Activated naive CD4-positive, alpha-beta T cell treated with anti-CD3 and anti-CD28 coated beads, Interleukin-2, amount 50 U/mL, for 24 hours (primary cell): Measurements from ENCODE around the gene ADRM1.

Source experiments
- H3K27ac Mint-ChIP-seq: one replicate; pipeline ENCODE4 v1.8.0; 2021; ENCODE audit warnings: mild to moderate bottlenecking, mixed read lengths
- H3K27me3 Mint-ChIP-seq: one replicate; pipeline ENCODE4 v1.8.0; 2021; ENCODE audit warnings: mixed read lengths
- H3K36me3 Mint-ChIP-seq: one replicate; pipeline ENCODE4 v1.8.0; 2021; ENCODE audit warnings: mixed read lengths
- H3K4me1 Mint-ChIP-seq: one replicate; pipeline ENCODE4 v1.8.0; 2021; ENCODE audit warnings: mixed read lengths
- H3K4me3 Mint-ChIP-seq: one replicate; pipeline ENCODE4 v1.8.0; 2021; ENCODE audit warnings: mild to moderate bottlenecking, mixed read lengths
- H3K9me3 Mint-ChIP-seq: one replicate; pipeline ENCODE4 v1.8.0; 2021; ENCODE audit warnings: mixed read lengths

Gene ADRM1

DNA sequence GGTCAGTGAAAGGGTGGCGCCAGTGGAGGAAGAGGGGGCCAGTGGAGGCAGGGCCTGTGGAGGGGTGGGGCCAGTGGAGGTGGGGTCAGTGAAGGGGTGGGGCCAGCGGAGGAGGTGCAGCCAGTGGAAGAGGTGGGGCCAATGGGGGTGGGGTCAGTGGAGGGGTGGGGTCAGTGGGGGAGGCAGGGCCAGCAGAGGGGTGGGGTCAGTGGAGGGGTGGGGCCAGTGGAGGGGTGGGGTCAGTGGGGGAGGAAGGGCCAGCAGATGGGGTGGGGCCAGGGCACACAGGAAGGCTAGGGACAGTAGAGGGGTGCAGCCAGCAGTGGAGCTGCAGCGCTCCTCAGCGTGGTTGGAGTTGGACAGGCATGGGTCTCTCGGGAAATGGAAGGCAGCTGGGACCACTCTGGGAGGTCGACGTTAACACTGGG, 18.7 kb downstream of the ADRM1 start:
- Mint-ChIP-seq H3K36me3 (no peaks in the 10 kb centered on the region), H3K27ac (no peak overlapping the region), H3K4me3 (no peak overlapping the region), H3K27me3 (no peaks in the 10 kb centered on the region), H3K9me3 (no peaks in the 10 kb centered on the region), H3K4me1 (no peaks in the 10 kb centered on the region)

GRCh38 chr20:62321975-62322374, 19.2 kb downstream of the ADRM1 start:
- H3K27me3 Mint-ChIP-seq: no peaks in the 10 kb centered on the region
- no peak overlapping the region for H3K27ac Mint-ChIP-seq
- no peaks in the 10 kb centered on the region for H3K4me1 Mint-ChIP-seq
- H3K36me3 Mint-ChIP-seq: no peaks in the 10 kb centered on the region
- H3K9me3 Mint-ChIP-seq: no peaks in the 10 kb centered on the region
- no peak overlapping the region for H3K4me3 Mint-ChIP-seq

DNA sequence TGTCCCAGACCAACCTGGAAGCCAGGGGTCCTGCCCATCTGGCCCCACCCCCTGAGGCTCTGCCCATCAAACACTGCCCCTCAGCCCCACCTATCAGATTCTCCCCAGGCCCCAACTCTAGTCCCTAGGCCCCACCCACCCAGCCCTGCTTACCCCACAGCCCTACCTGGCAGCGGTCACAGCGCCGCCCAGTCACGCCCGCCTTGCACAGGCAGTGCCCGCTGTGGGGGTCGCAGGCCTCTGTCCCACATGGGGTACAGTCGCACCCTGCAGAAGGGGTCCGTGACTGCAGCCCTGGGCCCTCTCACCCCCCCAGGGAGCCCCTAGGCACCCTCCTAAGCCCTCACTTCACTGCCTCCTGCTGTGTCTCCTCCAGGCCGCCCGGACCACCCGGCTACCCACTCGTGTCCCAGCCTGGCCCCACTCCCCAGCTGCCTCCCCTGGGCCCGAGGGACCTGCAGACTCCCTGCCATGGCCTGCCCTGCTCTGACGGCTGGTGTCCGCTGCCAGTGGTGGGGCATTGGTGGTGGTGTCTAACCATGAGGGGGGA, 19.8 kb downstream of the ADRM1 start:
- H3K4me3 Mint-ChIP-seq: no peak overlapping the region
- H3K27ac Mint-ChIP-seq: no peak overlapping the region
- H3K9me3 Mint-ChIP-seq: no peaks in the 10 kb centered on the region
- no peaks in the 10 kb centered on the region for H3K4me1 Mint-ChIP-seq
- no peaks in the 10 kb centered on the region for H3K36me3 Mint-ChIP-seq
- no peaks in the 10 kb centered on the region for H3K27me3 Mint-ChIP-seq

DNA sequence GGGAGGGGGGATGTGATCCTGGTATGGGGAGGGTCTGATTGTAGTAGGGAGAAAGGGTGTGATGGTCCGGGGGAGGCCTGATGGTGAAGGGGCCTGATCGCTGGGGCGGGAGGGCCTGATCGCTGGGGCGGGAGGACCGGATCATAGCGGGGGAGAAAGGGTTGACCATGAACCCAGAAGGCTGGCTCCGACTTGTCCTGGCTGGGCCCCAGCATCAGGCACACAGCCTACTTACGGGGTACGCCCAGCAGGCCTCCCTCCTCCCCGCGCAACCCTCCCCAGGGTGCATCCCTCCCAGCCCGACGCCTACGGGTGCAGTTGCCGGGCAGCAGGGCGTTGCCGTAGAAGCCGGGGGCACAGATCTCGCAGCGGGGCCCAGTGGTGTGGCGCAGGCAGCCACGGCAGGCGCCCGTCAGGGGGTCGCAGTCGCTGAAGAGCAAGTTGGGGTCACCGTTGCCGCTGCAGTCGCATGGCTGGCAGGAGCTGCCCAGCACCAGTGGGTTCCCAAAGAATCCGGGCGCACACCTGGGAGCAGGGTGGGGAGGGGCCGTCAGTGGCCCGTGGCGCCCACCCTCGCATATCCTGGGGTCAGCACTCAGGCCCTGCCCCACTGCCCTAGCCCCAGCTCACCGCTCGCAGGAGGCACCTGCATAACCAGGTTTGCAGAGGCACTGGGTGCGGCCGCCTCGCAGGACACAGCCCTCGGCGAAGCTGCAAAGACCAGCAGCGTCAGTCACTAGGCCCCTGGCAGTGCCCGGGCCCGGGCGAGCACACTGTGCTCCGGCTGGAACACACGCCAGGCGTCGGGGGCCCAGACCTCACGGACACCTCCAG, 20.6 kb downstream of the ADRM1 start:
- Mint-ChIP-seq H3K9me3 (no peaks in the 10 kb centered on the region), H3K4me1 (no peaks in the 10 kb centered on the region)

DNA sequence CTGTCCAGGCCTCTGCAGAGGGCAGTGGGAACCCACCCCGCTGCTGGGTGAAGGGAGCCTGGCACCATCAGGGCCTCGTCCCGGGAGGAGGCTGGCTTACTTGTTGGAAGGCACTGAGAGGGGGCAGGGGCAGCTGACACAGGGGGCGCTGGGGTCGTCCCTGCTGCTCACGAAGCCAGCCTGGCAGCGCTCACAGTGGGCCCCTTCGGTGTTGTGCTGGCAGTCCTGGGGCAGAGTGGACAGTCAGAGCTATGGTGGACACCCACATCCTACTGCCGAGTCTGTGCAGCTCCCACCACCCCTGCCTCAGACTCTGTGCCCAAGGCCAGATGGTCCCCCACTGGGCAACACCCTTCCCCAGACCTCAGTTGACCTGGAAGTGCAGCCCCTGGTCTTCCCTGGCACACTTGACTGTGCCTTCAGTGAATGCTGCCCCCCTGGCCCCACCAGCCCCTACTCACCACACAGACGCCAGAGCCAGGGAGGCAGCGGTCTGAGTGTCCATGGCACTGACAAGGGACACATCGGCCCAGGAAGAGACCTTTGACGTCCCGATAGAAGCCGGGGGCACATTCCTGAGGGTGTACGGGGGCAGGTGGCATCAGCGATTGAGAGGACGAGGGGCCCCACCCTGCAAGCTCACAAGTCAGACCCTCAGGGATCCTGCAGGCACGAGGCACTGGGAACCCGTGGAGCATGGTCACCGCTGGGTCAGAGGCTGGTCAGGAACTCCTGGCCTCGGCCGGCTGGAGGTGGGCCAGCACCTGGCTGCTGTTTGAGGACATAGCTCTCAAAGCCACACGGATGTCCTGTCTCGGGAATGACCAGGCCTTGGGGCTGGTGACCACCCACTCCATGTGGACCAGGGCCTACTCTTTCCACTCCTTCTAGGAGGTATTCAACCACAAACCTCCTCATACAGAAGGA, 21.4 kb downstream of the ADRM1 start:
- Mint-ChIP-seq H3K36me3 (no peaks in the 10 kb centered on the region), H3K27me3 (no peaks in the 10 kb centered on the region), H3K27ac (no peak overlapping the region), H3K4me3 (no peak overlapping the region), H3K4me1 (no peaks in the 10 kb centered on the region), H3K9me3 (no peaks in the 10 kb centered on the region)

More for the DNA sequence above, 20.6 kb downstream of the ADRM1 start:
- Mint-ChIP-seq H3K4me3 (no peak overlapping the region), H3K27ac (no peak overlapping the region), H3K36me3 (no peaks in the 10 kb centered on the region), H3K27me3 (no peaks in the 10 kb centered on the region)

GRCh38 chr20:62325172-62325905, 22.5 kb downstream of the ADRM1 start:
- Mint-ChIP-seq H3K27ac (no peak overlapping the region), H3K4me3 (no peak overlapping the region)

DNA sequence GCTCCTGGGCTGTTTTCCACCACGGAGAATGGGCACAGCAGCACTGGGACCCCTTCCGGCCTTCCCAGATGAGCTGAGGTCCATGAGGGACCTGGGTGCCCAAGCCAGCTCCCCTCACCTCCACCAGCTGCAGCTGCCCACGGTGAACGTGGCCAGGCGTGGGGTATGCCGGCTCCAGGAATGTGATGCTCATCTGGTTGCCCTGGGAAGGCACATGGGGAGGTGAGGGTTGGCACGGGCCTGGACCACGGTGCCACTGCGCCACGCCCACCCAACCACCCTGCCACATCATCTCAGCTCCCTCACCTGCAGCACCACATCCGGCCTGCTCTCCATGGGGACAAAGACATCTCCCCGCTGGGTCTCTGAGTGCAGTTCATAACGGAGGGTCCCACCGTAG, 23.8 kb downstream of the ADRM1 start:
- Mint-ChIP-seq H3K4me1 (no peaks in the 10 kb centered on the region), H3K36me3 (no peaks in the 10 kb centered on the region), H3K27ac (no peak overlapping the region), H3K4me3 (no peak overlapping the region), H3K27me3 (no peaks in the 10 kb centered on the region), H3K9me3 (no peaks in the 10 kb centered on the region)

More at GRCh38 chr20:62325172-62325905, 22.5 kb downstream of the ADRM1 start:
- no peaks in the 10 kb centered on the region for H3K4me1 Mint-ChIP-seq
- no peaks in the 10 kb centered on the region for H3K9me3 Mint-ChIP-seq
- H3K27me3 Mint-ChIP-seq: no peaks in the 10 kb centered on the region
- H3K36me3 Mint-ChIP-seq: no peaks in the 10 kb centered on the region

GRCh38 chr20:62326959-62327725, 24.3 kb downstream of the ADRM1 start:
- Mint-ChIP-seq H3K4me3 (no peak overlapping the region), H3K4me1 (no peaks in the 10 kb centered on the region), H3K27ac (no peak overlapping the region), H3K36me3 (no peaks in the 10 kb centered on the region), H3K9me3 (no peaks in the 10 kb centered on the region), H3K27me3 (no peaks in the 10 kb centered on the region)

DNA sequence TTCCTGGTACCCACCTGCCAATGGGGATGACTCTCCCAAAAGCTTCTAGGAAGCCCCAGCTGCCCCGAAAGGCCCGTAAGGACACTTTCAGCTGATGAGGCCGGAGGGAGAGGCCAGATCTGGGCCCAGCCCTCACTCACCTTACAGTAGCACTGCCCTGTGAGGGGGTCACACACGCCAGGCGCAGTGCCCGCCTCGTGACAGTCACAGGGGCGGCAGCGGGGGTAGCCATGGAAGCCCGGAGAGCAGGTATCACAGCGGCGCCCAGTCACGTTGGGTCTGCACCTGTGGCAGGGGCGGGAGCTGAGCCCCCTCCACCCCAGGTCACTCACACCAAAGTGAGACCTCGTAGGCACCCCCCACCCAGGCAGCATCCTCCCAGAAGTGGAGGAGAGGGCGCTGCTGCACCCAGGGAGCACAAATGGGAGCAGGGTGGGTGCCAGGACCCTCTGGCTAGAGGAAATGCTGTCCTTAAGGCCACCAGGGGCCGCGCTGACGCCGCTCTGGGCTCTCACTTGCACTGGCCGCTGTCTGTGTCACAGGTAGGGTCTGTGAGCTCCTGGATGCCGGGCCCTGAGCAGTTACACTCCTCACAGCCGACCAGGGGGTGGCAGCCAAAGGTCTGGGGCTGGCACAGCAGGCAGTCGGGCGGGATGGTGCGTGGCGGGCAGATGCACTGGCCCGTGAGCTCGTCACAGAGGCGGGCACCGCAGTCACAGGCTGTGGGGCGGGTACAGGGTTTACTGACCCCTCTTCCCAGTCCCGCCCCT, 25.1 kb downstream of the ADRM1 start:
- Mint-ChIP-seq H3K4me1 (no peaks in the 10 kb centered on the region), H3K27me3 (no peaks in the 10 kb centered on the region), H3K9me3 (no peaks in the 10 kb centered on the region), H3K36me3 (no peaks in the 10 kb centered on the region), H3K27ac (no peak overlapping the region), H3K4me3 (no peak overlapping the region)

GRCh38 chr20:62328684-62329388, 26.0 kb downstream of the ADRM1 start:
- Mint-ChIP-seq H3K36me3 (no peaks in the 10 kb centered on the region), H3K9me3 (no peaks in the 10 kb centered on the region), H3K27me3 (no peaks in the 10 kb centered on the region), H3K27ac (no peak overlapping the region), H3K4me1 (no peaks in the 10 kb centered on the region), H3K4me3 (no peak overlapping the region)

GRCh38 chr20:62329389-62330377, 26.9 kb downstream of the ADRM1 start:
- Mint-ChIP-seq H3K9me3 (no peaks in the 10 kb centered on the region), H3K36me3 (no peaks in the 10 kb centered on the region), H3K4me1 (no peaks in the 10 kb centered on the region), H3K27me3 (no peaks in the 10 kb centered on the region), H3K4me3 (no peak overlapping the region), H3K27ac (no peak overlapping the region)

GRCh38 chr20:62330576-62331317, 27.9 kb downstream of the ADRM1 start:
- no peak overlapping the region for H3K4me3 Mint-ChIP-seq
- no peak overlapping the region for H3K27ac Mint-ChIP-seq
- no peaks in the 10 kb centered on the region for H3K27me3 Mint-ChIP-seq
- H3K4me1 Mint-ChIP-seq: no peaks in the 10 kb centered on the region
- H3K36me3 Mint-ChIP-seq: no peaks in the 10 kb centered on the region
- no peaks in the 10 kb centered on the region for H3K9me3 Mint-ChIP-seq
